HG02852 (cell line): ENCODE results near the gene OR10H4.
"Not testable (repeated sequence)": the region's sequence is repeated elsewhere in the genome, so short reads cannot be mapped to it uniquely, and the experiment has no call there.

Experiments
- ATAC-seq: cut with Tn5 transposase; IDR thresholded peaks from one replicate; pipeline ENCODE4 v1.9.1; 2021; ENCODE audit warnings: mild to moderate bottlenecking, moderate library complexity; ENCODE audit not compliant: unreplicated experiment

OR10H4 gene

DNA sequence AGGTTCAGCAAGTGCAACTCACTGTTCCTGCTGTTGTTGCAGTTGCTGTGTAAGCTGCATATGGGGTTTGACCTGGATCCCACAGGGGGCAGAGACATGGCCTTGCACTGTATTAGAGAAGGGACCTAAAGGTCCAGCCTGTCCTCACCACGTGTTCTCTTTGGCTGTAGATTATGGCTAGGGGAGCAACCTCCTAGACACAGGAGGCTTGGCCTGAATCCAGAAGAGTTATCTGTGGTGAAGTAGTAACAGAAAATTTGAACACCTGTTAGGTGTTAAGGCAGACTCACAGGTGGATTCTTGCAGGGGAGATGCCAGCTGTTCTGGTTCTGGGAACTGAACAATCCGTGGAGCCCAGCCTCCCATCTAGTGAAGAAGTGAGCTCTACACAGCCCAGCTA lies 11.0 kb upstream of the OR10H4 start:
- no peak for ATAC-seq

DNA sequence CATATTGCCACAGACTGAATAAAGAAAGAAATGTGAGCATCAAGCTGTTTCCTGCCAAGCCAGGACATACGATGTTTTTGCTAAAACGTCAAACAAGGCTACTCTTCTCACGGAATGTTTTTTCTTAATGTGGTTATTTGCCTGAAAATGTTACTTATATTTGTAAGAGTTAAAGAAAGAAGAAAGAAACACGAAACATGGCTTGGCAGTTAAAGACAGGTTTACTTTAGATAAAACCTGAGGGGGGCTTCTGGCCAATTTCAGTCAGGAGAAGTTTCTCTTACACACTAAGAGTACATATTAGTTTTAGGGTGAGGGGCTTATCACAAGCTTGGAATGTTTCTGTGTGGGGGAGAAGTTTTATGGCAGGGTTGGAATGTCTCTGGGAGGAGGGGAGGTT lies 4.4 kb upstream of the OR10H4 start:
- ATAC-seq, result no peak

DNA sequence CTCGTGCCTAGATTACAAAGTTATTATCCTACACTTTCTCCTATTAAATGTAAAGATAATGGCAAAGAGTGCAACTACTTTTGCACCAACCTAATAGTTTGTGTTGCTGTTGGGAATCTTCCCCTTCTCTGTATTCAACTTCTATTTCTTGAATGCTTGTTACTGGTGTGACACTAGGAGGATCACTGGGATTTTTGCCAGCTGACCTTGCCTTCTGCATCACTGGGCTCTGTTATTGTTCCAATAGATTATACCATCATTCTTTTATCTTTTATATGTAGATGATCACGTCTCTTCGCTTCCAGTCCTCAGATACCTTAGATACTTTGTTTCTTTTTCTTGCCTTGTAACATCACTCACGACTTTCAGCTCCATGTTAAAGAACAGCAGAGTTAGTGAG lies 3.5 kb upstream of the OR10H4 start:
- no peak for ATAC-seq

DNA sequence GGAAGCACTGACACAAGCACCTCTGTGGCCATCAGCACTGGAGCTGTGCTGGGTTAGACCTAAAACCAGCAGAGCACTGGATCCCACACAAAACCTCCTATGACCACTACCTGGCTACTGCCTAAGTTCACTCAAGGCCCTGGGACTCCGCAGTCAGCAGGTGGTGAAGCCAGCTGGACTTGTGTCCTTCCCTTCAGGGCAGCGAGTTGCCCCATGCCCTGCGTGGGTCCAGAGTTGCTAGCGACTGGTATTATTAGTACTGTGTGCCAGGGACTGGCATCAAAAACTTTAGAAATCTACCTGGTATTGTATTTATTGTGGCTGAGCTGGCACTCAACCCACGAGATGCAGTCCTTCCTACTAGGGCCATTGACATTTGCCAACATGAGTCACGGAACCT lies 6.0 kb downstream of the OR10H4 start:
- no peak for ATAC-seq

DNA sequence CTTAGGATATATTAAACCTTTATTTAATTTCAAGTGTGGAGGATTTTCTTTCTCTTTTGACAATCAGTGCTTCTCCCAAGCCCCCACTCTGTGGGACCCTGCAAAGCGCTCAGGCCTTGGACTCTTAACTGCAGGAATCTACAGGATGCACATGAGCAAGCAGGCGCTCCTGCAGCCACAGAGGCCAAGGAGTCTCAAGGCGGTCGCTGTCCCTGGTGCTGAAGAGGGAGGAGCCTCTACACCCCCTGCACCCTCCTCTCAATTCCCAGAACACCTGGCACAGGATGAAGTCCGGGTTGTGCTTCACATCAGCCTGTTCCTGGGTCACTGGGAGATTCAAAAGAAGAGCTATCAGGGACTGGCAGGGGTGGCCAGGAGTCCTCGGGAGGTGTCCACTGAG lies 13.5 kb downstream of the OR10H4 start:
- ATAC-seq, result no peak

DNA sequence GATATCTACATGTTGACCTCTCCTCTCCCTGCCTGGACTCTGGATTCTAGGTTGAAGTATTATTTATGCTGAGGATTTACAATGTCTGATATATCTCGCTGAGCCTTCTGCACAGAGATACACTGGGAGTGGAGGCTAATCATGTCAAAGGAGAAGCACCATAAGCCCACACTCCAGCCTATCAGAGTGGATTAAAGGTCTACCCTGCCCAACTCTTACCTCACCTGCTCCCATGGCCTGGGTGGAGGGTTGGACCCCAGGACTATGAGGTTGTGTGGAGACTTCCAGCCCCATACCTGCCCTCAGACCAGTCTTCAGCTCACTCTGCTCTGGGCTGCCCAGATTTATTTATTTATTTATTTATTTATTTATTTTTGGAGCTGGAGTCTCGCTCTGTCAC lies 15.4 kb downstream of the OR10H4 start:
- ATAC-seq, result no peak

DNA sequence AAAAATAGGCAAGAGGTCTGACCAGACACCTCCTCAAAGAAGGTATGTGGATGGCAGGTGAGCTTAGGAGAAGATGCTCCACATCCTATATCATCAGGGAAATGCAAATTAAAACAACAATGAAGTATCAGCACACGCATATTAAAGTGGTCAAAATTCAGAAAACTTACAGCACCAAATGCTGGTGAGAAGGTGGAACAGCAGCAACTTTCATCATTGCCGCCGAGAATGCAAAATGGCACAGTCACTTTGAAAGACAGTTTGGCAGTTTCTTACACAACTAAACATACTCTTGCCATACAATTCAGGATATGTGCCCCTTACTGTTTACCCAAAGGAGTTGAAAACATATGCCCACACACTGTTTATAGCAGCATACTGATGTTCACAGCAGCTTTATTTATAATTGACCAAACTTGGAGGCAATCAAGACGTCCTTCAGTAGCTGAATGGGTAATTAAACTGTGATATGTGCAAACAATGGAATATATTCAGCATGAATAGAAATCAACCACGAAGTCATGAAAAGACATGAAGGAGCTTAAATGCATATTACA lies 22.5 kb downstream of the OR10H4 start:
- no peak for ATAC-seq

DNA sequence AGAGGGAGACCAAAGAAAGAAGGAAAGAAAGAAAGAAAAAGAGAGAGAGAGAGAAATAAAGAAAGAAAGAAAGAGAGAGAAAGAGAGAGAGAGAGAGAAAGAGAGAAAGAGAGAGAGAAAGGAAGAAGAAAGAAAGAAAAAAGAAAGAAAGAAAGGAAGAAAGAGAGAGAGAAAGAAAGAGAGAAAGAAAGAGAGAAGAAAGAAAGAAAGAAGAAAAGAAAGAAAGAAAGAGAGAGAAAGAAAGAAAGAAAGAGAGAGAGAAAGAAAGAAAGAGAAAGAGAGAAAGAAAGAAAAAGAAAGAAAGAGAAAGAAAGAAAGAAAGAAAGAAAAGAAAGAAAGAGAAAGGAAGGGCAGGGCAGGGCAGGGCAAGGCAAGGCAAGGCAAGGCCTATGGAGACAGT lies 23.2 kb downstream of the OR10H4 start:
- ATAC-seq, result not testable (repeated sequence)

DNA sequence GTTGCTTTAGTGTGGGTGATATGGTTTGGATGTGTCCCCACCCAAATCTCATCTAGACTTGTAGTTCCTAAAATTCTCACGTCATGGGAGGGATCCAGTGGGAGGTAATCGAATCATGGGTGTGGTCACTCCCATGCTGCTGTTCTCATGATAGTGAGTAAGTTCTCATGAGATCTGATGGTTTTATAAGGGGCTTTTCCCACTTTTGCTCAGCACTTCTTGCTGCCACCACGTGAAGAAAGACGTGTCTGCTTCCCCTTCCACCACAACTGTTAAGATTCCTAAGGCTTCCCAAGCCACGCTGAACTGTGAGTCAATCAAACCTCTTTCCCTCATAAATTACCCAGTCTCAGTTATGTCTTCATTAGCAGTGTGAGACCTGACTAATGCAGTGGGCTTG lies 26.0 kb downstream of the OR10H4 start:
- no peak for ATAC-seq

DNA sequence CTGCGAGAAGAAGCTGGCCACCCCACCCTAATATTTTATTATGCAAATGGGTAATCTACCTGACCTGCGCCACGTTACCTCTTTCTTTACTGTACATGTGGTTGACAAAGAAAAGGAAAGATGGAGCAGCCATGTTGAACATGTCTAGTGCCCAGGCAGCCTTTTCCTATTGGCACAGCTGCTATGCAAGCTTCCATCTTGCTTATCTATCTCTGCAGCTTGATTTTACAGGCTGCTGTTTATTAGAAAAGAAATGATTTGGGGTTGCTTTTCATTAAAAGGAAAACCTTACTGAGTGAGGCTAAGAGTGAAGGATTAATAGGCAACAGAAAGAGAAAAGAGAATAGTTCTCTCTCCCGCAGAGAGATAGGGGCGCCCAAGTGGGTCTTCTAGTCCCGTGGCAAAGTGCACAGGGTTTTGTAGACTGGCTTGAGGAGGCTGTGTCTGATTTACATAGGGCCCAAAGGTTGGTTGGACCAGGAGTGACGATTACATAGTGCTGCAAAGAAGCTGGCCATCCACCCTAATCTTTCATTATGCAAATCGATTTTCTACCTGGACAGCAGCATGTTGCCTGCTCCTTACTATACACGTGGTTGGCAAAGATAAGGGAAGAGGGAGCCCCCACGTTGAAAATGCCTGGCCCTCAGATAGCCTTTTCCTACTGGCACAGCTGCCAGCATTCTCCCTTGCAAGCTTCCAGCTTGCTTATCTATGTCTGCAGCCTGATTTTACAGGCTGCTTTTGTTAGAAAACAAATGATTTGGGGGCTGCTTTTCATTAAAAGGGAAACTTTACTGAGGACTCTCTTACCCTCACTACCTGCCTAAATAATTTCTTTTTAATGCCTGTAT lies 28.3 kb downstream of the OR10H4 start:
- no peak for ATAC-seq

DNA sequence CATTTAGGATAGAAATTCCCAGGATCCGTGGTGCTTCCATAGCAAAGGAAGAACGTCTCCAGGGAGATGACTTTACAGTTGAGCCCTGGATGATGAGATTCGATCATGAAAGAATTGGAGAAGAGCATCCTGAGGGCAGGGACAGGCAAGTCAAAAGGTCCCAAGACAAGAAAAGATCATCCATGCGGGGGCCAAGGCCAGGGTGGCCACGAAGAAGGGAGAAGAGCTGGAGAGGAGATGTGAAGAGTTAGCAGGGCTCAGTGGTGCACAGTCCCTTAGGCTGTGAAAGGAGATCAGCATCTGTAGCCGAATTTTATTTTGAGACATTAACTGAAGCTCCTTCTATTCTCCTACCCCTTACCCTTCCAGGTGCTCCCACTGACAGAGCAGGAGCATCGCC lies 28.9 kb downstream of the OR10H4 start:
- ATAC-seq, result no peak

DNA sequence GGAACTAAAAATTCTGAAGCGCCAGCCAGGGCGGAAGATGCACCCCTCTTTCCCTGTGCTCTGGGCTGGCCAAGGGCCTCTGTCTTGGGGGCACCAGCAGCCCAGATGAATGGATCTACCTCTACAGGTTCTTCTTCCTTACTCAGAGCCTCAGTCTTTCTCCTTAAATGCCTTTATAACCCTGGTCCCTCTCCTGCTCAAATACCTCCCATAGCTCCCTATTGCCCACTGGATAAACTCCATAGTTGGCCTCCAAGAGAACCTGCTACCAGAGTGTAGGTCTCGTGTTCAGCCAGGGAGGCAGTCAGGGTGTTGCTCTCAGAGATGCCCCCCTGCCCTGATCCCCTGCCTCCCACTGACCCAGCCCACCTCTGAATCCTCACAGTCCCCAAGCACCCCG lies 30.5 kb downstream of the OR10H4 start:
- ATAC-seq, result no peak

DNA sequence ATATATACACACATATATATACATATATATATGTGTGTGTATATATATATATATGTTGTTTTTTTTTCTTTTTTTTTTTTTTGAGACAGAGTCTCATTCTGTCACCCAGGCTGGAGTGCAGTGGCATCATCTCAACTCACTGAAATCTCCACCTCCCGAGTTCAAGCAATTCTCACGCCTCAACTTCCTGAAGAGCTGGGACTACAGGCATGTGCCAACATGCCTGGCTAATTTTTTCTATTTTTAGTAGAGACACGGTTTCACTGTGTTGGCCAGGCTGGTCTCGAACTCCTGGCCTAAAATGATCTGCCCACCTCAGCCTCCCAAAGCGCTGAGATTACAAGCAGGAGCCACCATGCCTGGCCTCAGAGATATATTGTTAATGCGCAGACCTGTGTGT lies 37.0 kb downstream of the OR10H4 start:
- ATAC-seq, result not testable (repeated sequence)

DNA sequence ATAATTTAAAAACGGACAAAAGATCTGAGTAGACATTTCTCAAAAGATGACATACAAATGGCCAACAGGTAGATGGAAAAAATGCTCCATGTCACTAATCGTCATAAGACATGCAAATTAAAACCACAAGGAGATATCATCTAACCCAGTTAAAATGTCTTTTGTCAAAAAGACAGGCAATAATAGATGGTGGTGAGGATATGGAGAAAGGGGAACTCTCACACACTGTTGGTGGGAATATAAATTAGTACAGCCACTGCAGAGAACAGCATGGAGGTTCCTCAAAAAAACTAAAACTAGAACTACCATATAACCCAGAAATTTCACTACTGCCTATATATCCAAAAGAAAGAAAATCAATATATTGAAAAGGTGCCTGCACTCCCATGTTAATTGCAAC lies 37.9 kb downstream of the OR10H4 start:
- ATAC-seq, result no peak

DNA sequence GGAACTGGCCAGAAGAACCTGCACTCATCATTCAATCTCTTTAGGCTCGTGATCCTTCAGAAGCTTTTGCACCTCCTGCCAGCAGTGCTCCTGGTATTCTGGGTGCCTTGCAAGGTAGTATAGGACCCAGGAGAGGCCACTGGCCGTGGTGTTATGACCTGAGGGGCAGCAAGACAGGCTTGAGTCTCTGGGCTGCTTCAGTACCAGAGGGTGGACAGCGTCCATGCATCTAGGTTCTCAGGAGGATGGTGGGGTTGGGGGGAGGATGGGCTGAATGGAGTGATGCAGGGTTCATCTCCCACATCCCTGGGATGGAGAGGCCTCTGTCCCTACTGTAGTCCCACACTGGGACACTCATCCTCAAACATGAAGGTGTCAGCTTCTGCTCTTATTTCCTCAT lies 41.1 kb downstream of the OR10H4 start:
- no peak for ATAC-seq

DNA sequence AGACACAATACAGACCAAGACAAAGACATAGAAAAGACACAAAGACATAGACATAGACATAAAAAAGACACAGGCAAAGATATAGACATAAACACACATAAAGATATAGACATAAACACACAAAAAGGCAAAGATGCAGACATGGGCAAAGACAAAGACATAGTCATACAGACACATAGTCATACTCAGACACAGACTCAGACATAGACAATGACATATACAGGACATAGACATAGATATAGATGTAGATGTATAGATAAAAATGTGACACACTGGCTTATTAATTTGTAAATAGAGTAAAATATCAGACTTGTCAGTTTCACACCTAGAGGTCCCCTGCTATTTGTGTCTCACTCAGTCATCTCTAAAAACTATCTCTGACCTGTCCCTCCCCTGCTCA lies 42.8 kb downstream of the OR10H4 start:
- no peak for ATAC-seq

DNA sequence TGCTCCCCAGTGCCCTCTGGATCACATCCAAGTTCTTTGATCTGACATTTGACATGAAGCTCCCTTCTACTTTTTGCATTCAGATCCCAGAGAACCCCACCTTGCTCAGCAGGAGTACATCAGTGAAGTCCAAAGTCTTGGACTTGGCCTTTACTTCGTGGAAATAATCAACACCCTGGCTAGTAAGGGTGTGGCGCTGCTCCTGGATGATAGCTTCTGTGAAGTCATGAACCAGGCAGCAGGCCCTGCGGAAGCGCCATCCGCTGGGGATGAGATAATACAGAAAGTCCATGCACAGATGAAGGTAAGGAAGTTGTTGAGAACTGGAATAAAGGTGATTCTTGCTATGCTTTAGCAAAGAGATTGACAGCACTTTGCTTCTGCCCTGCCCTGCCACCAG lies 43.2 kb downstream of the OR10H4 start:
- ATAC-seq, result no peak

DNA sequence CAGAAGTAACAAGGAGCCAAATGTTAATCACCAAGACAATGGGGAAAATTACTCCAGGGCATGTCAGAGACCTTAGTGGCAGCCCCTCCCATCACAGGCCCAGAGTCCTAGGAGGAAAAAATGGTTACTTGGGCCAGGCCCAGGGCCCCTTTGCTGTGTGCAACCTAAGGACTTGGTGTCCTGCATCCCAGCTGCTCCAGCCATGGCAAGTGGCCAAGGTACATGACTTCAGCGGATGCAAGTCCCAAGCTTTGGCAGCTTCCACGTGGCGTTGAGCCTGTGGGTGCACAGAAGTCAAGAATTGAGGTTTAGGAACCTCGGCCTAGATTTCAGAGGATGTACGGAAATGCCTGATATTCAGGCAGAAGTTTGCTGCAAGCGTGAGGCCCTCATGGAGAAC lies 46.7 kb downstream of the OR10H4 start:
- ATAC-seq, result no peak

DNA sequence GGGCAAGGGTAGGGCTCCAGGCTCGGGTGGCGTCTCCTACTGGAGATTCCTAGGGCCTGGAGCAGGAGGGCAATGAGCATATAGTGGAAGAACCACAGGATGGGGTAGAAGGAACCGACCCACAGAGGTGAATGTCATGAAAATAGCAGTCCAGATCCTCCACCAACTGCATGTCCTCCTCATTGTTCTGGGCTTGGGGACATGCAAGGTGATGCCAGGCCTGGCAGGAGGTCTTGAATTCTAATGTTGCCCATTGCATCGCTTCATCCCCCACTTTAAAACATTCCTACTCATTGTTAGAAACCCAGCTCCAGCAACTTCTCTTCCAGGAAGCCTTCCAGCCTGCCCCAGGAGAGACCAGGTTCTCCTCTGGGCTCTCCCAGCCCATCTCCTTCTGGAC lies 49.4 kb downstream of the OR10H4 start:
- ATAC-seq, result no peak
